RKO (cell line): ENCODE measurements around the gene CDK13.
"Not testable (repeated sequence)": the region's sequence is repeated elsewhere in the genome, so short reads cannot be mapped to it uniquely, and the experiment has no call there.

Source experiments
- DNase-seq: peaks from one replicate; pipeline ENCODE4 v3.0.0-alpha.2; 2016; ENCODE audit warnings: low spot score

Gene CDK13

DNA sequence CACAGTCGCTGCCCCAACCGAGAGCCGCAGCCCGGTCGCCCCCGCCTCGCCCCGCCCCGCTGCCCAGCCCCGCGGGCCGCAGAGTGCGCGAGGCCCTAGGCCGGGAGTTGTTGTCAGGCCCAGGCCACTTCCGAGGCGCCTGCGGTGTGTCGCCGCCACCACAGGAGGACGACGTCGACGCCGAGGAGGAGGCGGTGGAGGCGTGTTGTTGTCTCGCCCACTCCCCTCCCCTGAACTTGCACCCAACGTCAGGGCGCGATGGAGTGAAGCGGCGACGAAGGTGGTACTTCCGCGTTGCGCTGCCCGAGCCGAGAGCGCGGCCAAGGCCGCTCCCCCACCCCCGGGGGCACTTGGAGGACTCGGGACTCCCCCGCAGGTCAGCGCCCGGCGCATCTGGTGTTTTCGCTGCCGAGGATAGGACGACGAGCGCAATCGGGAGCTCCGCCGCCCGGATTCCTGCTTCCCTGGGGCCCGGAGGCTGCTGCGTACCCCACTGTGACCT lies at the start of gene CDK13:
Gene CDK13 (plus strand): TSS at position 286 of the 502 bp plus-strand sequence. CDS start 386 bp downstream, outside the sequence.
- peak; percentile 72 for DNase-seq

DNA sequence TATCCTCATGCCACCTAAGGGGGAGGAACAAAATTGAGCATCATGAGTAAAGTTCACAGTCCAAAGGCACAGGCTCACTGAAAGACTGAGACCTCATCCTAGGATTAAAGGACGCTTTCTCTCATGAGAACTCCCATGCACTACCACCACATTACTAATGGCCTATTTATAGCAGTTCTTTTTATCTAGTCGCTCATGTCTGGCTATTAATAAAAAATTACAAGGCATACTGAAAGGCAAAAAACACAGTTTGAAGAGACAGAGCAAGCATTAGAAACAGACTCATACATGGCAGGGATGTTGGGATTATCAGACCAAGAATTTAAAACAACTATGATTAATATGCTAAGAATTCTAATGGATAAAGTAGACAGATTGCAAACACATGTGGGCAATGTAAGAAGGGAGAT lies 46.0 kb upstream of the CDK13 start:
- no peak for DNase-seq

GRCh38 chr7:39908141-39908540 lies 41.9 kb upstream of the CDK13 start:
- no peak for DNase-seq

DNA sequence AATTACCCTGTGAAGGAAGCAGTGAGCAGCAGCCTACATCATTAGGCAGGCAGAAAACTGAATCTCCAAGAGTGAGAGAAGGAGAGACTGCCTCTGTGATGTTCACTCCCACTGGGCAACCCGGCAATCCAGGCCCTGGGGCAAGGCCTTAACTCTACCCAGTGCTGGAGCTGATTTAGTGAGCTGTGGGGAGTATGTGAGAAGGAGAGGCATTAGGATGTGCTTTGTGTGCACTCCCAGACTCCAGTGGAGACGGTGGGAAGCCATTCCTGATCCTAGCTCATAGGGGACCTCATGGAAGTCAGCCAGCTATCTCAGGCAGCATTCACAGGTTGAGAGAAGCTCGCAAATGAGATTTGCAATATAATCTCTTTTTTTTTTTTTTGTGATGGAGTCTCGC lies 41.1 kb upstream of the CDK13 start:
- no peak for DNase-seq

DNA sequence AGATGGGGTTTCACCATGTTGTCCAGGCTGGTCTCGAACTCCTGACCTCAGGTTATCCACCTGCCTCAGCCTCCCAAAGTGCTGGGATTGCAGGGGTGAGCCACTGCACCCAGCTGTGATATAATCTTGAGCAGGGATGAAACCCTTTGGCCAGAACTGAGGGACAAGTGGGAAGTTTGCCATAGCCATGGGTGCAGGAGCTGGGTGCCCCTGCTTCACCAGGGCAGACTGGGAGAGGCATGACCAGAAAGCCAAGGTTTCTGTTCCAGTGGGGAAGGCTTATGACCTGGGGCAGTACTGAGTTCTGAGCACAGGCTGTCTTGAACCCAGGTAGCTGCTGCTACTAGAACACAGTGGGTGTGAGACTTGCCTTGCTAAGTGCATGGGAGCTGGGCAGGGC lies 40.5 kb upstream of the CDK13 start:
- DNase-seq, result no peak

- DNase-seq, result no peak
Observed at GRCh38 chr7:39910108-39910869, 39.8 kb upstream of the CDK13 start.

DNA sequence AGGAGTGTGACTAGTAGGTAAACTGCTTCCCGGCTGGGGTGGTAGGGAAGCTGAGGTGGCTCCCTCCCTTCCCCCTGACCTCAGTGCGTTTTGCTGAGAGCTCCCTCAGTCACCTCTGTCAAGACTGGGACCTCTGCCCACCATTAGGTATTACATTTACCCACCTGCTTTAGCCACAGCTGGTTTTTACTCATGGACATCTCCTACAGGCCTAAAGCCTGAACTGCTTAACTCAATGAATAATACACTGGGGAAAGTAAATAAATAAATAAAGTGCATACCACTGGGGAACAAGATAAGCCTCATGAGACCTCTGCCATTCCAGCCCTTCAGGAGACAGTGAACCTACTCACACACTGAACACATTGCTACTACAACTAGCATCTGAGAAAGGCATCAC lies 38.9 kb upstream of the CDK13 start:
- DNase-seq, result no peak

- not testable (repeated sequence) for DNase-seq
Observed at GRCh38 chr7:39915847-39916246, 34.2 kb upstream of the CDK13 start.

- no peak for DNase-seq
Observed at GRCh38 chr7:39919646-39920045, 30.4 kb upstream of the CDK13 start.

DNA sequence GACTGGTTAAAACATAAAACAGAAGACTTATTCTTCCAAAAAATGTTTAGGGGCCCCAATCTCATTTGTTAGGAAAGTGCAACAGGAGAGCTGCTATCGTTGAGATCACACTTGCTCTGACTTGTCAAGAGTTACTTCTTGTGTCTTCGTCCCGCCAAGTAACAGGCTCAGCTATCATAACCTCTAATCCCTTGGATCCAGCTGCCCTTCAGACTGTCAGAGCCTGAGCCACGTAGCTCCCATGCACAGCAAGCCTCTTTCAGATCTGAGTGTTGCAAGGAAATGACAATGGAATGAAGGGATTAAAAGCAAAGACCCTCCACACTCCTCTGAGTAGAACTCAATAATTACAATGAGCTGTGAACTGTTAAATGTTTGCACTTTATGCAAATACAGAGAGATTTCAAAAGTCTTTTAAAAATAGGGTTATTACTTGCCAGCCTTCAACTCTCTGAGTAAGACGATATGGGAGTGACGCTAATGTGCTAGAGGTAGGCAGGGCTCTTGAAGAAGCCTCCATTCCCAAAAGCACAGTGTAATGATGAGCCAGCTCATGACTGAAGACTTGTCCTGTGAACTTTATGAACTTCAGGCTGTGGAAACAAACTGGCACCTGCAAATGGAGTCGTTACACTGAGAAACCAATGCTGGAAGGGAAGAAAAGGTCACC lies 28.4 kb upstream of the CDK13 start:
- DNase-seq, result no peak

DNA sequence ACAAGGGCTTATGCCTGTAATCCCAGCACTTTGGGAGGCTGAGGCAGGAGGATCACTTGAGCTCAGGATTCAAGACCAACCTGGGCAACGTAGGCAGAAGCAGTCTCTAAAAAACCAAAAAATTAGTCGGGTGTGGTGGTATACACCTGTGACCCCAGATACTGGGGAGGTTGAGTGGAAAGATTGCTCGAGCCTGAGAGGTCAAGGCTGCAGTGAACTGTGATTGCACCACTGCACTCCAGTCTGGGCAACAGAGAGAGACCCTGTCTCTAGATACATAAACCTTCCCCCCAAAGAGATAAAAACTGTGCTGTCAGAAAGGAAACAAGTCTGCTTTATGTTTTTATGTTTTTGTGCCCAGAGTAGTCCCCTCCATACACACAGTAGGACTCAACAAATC lies 27.5 kb upstream of the CDK13 start:
- DNase-seq, result no peak

GRCh38 chr7:39923091-39923490 lies 27.0 kb upstream of the CDK13 start:
- DNase-seq, result no peak

- no peak for DNase-seq
Observed at GRCh38 chr7:39924122-39924521, 25.9 kb upstream of the CDK13 start.

DNA sequence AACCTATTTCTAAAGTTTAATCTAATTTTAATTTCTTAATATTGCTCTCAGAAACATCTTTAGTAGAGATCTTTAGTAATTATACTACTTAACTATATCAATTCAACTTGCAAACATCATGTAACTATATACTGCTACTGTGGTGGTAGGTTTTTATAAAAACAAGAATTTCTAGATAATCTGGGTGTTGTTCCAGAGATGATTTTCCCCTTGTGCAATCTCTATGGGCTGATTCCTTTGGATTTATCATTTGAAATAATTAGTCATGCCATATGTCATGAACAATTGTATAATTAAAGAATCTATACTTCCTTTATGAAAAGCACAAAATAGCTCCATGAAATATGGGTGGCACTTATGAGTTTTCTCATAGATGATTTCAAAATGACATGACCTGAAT lies 23.9 kb upstream of the CDK13 start:
- no peak for DNase-seq

DNA sequence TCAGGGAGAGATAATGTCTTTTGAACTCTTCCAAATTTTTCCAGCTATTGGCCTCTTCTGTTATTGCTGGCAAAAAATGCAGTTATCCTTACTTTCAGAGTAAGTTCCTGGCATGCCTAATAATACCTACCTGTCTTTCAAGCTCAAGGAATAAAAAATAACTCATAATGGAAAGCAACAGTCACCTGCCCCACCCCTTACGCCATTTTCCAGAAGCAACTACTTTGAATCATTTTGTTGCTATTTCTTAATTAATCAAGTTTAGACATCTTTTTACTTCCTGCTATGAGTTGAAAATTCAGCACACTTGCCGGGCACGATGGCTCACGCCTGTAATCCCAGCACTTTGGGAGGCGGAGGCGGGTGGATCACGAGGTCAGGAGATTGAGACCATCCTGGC lies 23.0 kb upstream of the CDK13 start:
- no peak for DNase-seq

GRCh38 chr7:39934132-39934531 lies 15.9 kb upstream of the CDK13 start:
- DNase-seq, result no peak

DNA sequence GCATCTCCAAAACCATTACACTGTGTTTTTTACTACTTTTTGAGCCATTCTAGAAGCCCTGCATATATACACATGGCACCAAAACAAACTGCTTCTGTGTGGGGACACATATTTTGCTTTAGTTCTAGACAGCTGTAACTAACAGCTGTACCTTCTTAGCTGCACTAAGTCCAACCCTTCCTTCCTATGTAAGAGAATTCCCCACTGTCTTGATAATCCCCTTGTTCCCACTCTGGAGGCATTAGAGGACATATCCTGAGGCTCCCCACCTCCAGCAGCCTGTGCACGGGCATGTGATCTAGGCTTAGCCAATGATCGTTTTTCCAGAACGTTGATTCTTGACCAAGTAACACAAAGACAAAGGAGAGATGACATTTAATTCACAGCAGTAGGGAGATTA lies 13.3 kb upstream of the CDK13 start:
- DNase-seq, result no peak

- no peak for DNase-seq
Observed at GRCh38 chr7:39937366-39938153, 12.5 kb upstream of the CDK13 start.

- no peak for DNase-seq
Observed at GRCh38 chr7:39942883-39943282, 7.2 kb upstream of the CDK13 start.

GRCh38 chr7:39946693-39947092 lies 3.4 kb upstream of the CDK13 start:
- DNase-seq, result no peak

DNA sequence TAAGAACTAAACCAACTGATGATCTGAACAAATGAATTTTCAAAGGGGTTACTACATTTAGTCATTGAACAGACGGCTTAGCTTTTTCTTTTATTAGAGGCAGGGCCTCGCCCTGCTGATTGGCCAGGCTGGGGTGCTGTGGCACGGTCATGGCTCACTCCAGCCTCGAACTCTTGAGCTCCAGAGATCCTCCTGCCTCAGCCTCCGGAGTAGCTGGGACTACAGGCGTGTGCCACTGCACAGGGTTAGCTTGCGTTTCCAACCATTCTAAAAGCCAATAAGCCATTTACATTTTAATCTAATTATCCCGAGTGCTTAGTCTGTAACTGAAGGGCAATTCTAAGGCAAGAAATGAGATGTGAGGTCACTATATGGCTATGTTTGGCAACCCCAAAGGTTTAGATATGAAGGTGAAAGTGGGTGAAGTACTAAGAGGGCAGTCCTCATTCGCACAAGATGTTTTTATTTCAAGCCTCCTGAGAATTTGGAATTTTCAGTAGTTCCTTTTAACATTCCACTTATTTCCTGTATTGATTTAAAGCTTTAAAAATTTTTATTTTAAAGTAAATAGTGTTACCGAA lies 1.6 kb upstream of the CDK13 start:
- no peak for DNase-seq
